Activated CD8-positive, alpha-beta T cell treated with anti-CD3 and anti-CD28 coated beads for 36 hours (primary cell): ENCODE measurements around the gene PYDC1. TPM values are rescaled to one million over a fixed set of nuclear protein-coding genes. Genes with fewer than 3 reads are reported as not detected.
A peak's percentile ranks its signal among the peaks of the same experiment; 100 is the strongest.

Experiments
- ATAC-seq: fragments of 200-7000 bp; cut with Tn5 transposase; one replicate; pipeline ENCODE4 v1.10.0; 2021; ENCODE audit warnings: mild to moderate bottlenecking, moderate library complexity
- CTCF ChIA-PET: fragments of 350-600 bp; sonication (Branson Sonifier 250); formaldehyde crosslinking; loops from one replicate; lab custom pipeline; 2021; ENCODE audit warnings: antibody characterized with exemption; lab: Charles Lee
- POLR2A ChIA-PET: fragments of 350-600 bp; sonication (Branson Sonifier 250); formaldehyde crosslinking; loops from one replicate; lab custom pipeline; 2021; ENCODE audit warnings: antibody characterized with exemption; lab: Charles Lee
- DNase-seq: peaks from one replicate; pipeline ENCODE4 v3.0.0-alpha.2; 2020
- H3K27ac Mint-ChIP-seq: one replicate; pipeline ENCODE4 v1.8.0; 2021; ENCODE audit warnings: mild to moderate bottlenecking, mixed read lengths
- H3K27me3 Mint-ChIP-seq: one replicate; pipeline ENCODE4 v1.8.0; 2021; ENCODE audit warnings: mixed read lengths
- H3K36me3 Mint-ChIP-seq: one replicate; pipeline ENCODE4 v1.8.0; 2021; ENCODE audit warnings: low read depth, mixed read lengths
- H3K4me1 Mint-ChIP-seq: one replicate; pipeline ENCODE4 v1.8.0; 2021; ENCODE audit warnings: low read depth, mixed read lengths
- H3K4me3 Mint-ChIP-seq: one replicate; pipeline ENCODE4 v1.8.0; 2021; ENCODE audit warnings: mild to moderate bottlenecking, moderate library complexity, mixed read lengths
- H3K9me3 Mint-ChIP-seq: one replicate; pipeline ENCODE4 v1.8.0; 2021; ENCODE audit warnings: mixed read lengths
- intact Hi-C: fragments of 100-400 bp; cut with micrococcal nuclease; formaldehyde crosslinking; loops from one replicate; pipeline ENCODE4 v1.10.0; 2022
- total RNA-seq, 2 experiments: library from RNA; stranded (reverse); gene quantifications; one replicate each; pipeline ENCODE4 v1.2.3, GENCODE V29; 2021
- TF ChIP-seq, protein P1 (sequence below): fragments of 200-600 bp; IDR thresholded peaks from one replicate; pipeline ENCODE4 v1.8.0; 2022; ENCODE audit warnings: antibody characterized with exemption, mild to moderate bottlenecking

The PYDC1 gene
- not detected for total RNA-seq

DNA sequence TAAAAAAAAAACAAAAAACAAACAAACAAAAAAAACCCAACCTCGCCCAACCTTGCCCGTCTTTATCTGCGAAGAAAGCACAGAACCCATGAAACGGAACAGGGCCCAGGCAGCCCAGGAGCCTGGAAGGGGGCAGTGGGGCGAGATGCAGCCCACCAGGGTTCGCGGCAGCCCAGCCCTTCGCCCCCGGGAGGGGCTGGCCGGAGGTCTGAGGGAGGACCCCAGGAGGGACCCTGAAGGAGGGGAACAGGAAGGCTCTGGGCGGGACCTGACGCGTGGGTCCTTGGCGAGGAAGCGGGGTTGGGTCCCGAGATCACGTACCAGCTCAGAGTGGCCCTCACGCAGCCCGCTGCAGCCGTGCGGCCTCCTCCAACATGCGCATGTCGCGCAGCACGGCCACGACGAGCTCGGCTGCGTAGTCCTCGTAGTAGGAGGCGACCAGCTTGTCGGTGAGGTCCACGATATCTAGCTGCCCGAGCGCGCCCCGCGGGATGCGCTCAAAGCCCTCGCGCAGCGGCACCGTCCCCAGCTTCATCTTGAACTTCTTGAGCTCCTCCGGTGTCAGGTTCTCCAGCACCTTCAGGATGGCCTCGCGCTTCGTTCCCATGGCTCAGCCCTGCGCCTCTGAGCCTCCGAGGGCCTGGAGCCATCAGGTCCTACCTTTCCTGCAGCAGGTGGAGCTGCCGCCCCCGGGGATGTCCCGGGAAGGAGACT lies at the start of gene PYDC1:
TSS of gene PYDC1 (minus strand) at position 714 of the 714 bp plus-strand sequence. CDS start at position 607, 107 bp downstream.
- H3K4me3 Mint-ChIP-seq, result peak within 1 kb of the TSS; percentile 42
- H3K27me3 Mint-ChIP-seq, result peaks cover 43% of the 10 kb centered on the region
- ChIA-PET CTCF (interaction anchor here (1.1 to 2.1 kb wide), 7 partner anchors 9 to 227 kb away, joined by 3 to 10 read pairs (median 5); partner anchors contain the start of gene ZNF843), POLR2A (interaction anchor here (0.7 to 4.8 kb wide), 9 partner anchors 10 to 241 kb away, joined by 3 to 48 read pairs (median 4); partner anchors contain the start of gene PYCARD)
- no peak within 1 kb of the TSS for H3K27ac Mint-ChIP-seq
- peak; percentile 28 for ATAC-seq
- H3K4me1 Mint-ChIP-seq, result peaks cover 21% of the 10 kb centered on the region
- intact Hi-C loops, result no loop called here
- TF ChIP-seq, protein P1, sequence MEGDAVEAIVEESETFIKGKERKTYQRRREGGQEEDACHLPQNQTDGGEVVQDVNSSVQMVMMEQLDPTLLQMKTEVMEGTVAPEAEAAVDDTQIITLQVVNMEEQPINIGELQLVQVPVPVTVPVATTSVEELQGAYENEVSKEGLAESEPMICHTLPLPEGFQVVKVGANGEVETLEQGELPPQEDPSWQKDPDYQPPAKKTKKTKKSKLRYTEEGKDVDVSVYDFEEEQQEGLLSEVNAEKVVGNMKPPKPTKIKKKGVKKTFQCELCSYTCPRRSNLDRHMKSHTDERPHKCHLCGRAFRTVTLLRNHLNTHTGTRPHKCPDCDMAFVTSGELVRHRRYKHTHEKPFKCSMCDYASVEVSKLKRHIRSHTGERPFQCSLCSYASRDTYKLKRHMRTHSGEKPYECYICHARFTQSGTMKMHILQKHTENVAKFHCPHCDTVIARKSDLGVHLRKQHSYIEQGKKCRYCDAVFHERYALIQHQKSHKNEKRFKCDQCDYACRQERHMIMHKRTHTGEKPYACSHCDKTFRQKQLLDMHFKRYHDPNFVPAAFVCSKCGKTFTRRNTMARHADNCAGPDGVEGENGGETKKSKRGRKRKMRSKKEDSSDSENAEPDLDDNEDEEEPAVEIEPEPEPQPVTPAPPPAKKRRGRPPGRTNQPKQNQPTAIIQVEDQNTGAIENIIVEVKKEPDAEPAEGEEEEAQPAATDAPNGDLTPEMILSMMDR, result no peak
- H3K9me3 Mint-ChIP-seq, result no peaks in the 10 kb centered on the region
- peak; percentile 25 for DNase-seq
- H3K36me3 Mint-ChIP-seq, result no peaks in the 10 kb centered on the region

DNA sequence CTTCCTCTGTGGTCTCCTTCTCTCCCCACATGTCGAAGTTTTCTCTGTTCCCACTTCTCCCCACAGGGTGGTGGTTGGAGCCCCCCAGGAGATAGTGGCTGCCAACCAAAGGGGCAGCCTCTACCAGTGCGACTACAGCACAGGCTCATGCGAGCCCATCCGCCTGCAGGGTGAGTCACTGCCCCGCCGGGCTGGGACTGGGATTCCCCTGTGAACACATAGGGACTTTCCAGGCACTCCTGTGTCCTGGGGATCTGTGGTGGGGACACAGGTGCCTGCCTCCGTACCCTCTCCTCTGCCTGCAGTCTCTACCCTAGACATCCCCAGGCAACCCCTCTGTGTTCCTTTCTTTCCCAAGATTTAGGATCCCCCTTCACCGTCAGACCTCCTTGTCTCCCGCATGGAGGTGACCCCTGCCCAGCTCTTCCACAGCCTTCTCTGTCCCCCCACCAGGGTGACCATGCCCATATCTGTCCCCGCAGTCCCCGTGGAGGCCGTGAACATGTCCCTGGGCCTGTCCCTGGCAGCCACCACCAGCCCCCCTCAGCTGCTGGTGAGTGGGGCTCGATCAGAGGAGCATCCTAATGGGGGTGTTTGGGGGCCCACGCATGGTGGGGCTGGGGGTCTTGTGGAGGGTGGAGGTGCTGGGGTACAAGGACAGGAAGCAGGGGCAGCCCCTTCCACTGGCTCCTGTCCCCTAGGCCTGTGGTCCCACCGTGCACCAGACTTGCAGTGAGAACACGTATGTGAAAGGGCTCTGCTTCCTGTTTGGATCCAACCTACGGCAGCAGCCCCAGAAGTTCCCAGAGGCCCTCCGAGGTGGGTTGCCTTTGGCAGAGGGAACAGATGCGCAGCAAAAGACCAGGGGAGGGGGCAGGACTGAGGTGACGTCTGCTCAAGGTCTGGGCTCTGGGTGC lies 48.7 kb upstream of the PYDC1 start:
- ChIA-PET CTCF (interaction anchor here (0.8 kb wide), 2 partner anchors 10 to 117 kb away, joined by 3 to 6 read pairs; no protein-coding TSS in a partner anchor), POLR2A (interaction anchor here (0.8 kb wide), 1 partner anchor 10 kb away, joined by 3 read pairs; no protein-coding TSS in a partner anchor)
- Mint-ChIP-seq H3K4me3 (no peak overlapping the region), H3K9me3 (no peaks in the 10 kb centered on the region), H3K27me3 (no peaks in the 10 kb centered on the region), H3K27ac (peak overlapping the region; percentile 80), H3K36me3 (no peaks in the 10 kb centered on the region), H3K4me1 (peaks cover 34% of the 10 kb centered on the region)
- peak; percentile 92 for DNase-seq
- TF ChIP-seq, protein P1, result no peak
- peak; percentile 97 for ATAC-seq
- intact Hi-C loops, result loop anchor here (10.0 kb wide), 1 partner anchor 119 kb away; no protein-coding TSS in a partner anchor

DNA sequence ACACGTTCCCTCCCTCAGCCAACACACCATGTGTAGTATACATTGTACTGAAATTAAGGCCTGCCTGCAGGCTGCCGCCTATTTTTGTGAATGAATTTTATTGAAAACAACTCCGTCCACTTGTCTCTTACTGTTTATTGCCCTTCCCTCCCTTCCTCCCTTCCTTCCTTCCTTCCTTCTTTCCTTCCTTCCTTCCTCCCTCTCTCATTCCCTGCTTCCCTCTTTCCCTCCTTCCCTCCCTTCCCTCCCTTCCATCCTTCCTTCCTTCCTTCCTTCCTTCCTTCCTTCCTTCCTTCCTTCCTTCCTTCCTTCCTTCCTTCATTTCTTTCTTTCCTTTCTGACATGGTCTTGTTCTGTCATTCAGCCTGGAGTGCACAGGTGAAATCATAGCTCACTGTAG lies 45.1 kb upstream of the PYDC1 start:
- no peak for DNase-seq
- ATAC-seq, result no peak
- Mint-ChIP-seq H3K9me3 (no peaks in the 10 kb centered on the region), H3K36me3 (no peaks in the 10 kb centered on the region), H3K4me3 (no peak overlapping the region), H3K27ac (no peak overlapping the region), H3K4me1 (peaks cover 30% of the 10 kb centered on the region), H3K27me3 (no peaks in the 10 kb centered on the region)
- TF ChIP-seq, protein P1, result no peak
- ChIA-PET CTCF (interaction anchor here (0.7 kb wide), 1 partner anchor 21 kb away, joined by 3 read pairs; no protein-coding TSS in a partner anchor), POLR2A (no interaction called here)
- intact Hi-C loops, result loop anchor here (10.0 kb wide), 1 partner anchor 123 kb away; no protein-coding TSS in a partner anchor

DNA sequence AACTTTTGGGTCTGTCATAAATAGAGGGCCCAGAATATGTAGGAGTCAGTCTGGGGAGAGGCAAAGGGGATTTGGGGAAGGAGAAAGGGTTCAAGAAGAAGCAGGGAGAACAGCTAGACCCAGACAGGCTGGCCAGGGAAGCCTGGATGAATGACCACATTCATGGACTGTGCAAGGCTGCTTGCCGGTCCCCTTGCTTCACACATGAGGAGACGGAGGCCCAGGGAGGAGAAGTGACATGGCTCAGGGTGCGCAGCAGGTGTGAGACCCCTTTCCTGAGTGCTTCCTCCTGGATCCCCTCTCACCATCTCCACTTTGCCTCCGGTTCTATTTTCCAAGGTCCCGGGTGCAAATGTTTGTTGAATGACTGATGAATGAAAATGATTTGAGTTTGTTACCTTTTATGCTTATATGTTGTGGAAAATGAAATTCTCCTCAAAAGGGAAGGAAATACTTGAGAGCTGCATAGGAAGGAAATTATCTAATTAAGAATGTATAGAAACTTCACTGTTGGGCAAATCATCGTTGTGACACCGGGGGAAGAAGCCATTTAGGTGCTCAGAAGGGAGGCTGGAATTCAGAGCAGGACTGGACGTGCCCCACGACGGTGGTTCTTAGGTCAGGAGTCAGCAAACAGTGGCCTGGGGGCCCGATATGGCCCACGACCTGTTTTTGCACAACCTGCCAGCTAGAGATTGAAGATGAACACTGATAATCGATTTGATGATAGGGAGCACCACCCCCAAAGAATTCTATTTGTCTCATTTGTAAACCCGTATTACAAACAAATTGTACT lies 43.4 kb upstream of the PYDC1 start:
- intact Hi-C loops, result loop anchor here (10.0 kb wide), 1 partner anchor 124 kb away; no protein-coding TSS in a partner anchor
- Mint-ChIP-seq H3K4me1 (peaks cover 18% of the 10 kb centered on the region), H3K4me3 (no peak overlapping the region), H3K27me3 (no peaks in the 10 kb centered on the region), H3K36me3 (no peaks in the 10 kb centered on the region), H3K9me3 (no peaks in the 10 kb centered on the region), H3K27ac (no peak overlapping the region)
- POLR2A ChIA-PET, result interaction anchor here (1.0 to 1.3 kb wide), 2 partner anchors 15 to 81 kb away, joined by 3 to 4 read pairs; partner anchors contain the start of gene FUS
- CTCF ChIA-PET, result no interaction called here
- ATAC-seq (no peak), DNase-seq (no peak)
- TF ChIP-seq, protein P1, result no peak
